Stimulated activated CD4-positive, alpha-beta T cell treated with anti-CD3 and anti-CD28 coated beads, Interleukin-4, amount 100 ng/mL, for 24 hours (primary cell): ENCODE measurements around the gene LTBP3.

Experiments
- DNase-seq: peaks from one replicate; pipeline ENCODE4 v3.0.0-alpha.2; 2020

The LTBP3 gene

GRCh38 chr11:65505466-65506289 is 52.5 kb downstream of the LTBP3 start:
- no peak for DNase-seq

GRCh38 chr11:65504674-65505465 is 53.3 kb downstream of the LTBP3 start:
- DNase-seq, result no peak

- DNase-seq, result no peak
Observed at GRCh38 chr11:65503949-65504673, 54.0 kb downstream of the LTBP3 start.

GRCh38 chr11:65503368-65503948 is 54.7 kb downstream of the LTBP3 start:
- DNase-seq, result no peak

GRCh38 chr11:65502555-65503367 is 55.4 kb downstream of the LTBP3 start:
- DNase-seq, result no peak

- DNase-seq, result no peak
Observed at GRCh38 chr11:65502274-65502554, 55.9 kb downstream of the LTBP3 start.

GRCh38 chr11:65501472-65502273 is 56.5 kb downstream of the LTBP3 start:
- no peak for DNase-seq

- DNase-seq, result no peak
Observed at GRCh38 chr11:65501186-65501471, 57.0 kb downstream of the LTBP3 start.

GRCh38 chr11:65500387-65501185 is 57.6 kb downstream of the LTBP3 start:
- DNase-seq, result peak; percentile 53

- DNase-seq, result no peak
Observed at GRCh38 chr11:65499713-65500386, 58.3 kb downstream of the LTBP3 start.

GRCh38 chr11:65498977-65499712 is 59.0 kb downstream of the LTBP3 start, which contains the start of gene MALAT1:
Gene MALAT1 (plus strand): TSS chr11:65499045.
- peak; percentile 96 for DNase-seq

GRCh38 chr11:65498727-65498976 is 59.5 kb downstream of the LTBP3 start:
- no peak for DNase-seq

GRCh38 chr11:65498042-65498726 is 60.0 kb downstream of the LTBP3 start:
- DNase-seq, result peak; percentile 75

- peak; percentile 98 for DNase-seq
Observed at GRCh38 chr11:65497141-65498041, 60.8 kb downstream of the LTBP3 start.

- DNase-seq, result no peak
Observed at GRCh38 chr11:65496304-65497140, 61.6 kb downstream of the LTBP3 start.

- no peak for DNase-seq
Observed at GRCh38 chr11:65493367-65494176, 64.6 kb downstream of the LTBP3 start.
